HG03280 (cell line): ENCODE results near the gene NBPF3.
"Not testable (repeated sequence)": the region's sequence is repeated elsewhere in the genome, so short reads cannot be mapped to it uniquely, and the experiment has no call there.

ENCODE experiments used
- ATAC-seq: cut with Tn5 transposase; IDR thresholded peaks from one replicate; pipeline ENCODE4 v1.9.1; 2021; ENCODE audit warnings: mild to moderate bottlenecking, moderate library complexity; ENCODE audit not compliant: unreplicated experiment

The NBPF3 gene

DNA sequence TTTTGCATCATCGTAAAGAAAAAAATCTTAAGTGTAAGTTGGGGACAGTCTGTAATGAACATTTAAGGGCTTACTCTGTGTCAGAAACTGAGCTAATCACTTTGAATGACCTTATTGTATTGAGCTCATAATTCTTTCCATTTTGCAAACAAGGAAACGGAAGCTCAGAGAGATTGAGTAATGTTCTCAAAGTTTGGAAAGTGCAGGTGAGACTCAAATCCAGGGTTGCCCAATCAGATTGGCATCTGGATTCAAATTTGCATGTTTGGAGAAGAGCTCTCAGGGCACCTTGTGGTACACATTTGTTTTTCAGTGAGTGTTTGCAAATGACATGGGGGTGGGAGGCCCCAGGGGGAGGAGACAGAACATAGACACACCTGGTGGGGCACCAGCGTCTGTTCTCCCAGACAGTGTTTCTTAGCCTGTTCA, 77.2 kb downstream of the NBPF3 start:
- no peak for ATAC-seq

DNA sequence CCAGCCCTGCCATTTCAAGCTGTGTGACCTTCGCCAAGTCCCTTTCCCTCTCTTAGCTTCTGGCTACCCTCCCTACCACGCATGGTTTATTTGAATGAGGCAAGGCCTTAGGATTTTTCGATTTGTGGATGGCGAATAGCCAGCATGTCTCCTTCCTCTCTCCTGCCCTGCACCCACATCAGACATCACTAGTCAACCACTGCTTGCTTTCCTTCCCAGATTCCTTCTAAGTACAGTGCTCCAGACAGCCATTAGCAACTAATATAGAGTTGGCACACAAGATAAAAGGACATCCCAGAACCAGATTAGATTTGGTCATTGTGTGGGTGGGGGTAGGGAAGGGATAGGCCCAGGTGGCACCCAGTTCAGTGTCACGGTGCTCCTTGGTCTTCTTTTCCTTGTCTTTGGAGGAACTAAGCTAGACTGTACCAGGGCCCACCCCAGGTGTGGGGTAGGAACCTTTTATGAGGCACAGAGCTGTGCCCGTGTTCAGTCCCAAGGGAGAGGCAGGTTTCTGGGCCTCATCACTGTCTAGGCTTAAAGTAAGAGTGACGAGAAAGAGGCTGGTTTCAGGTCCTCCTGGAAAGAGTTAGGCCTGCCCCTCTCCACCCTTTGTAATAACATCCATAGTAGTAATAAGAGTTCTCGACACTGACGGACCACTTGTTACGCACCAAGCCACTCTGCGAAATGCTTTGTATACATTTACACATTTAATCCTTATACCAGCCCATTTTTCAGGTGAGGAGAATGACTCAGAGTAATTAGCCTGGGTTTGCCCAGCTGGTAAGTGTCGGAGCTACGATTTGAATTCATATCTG, 77.9 kb downstream of the NBPF3 start:
- no peak for ATAC-seq

DNA sequence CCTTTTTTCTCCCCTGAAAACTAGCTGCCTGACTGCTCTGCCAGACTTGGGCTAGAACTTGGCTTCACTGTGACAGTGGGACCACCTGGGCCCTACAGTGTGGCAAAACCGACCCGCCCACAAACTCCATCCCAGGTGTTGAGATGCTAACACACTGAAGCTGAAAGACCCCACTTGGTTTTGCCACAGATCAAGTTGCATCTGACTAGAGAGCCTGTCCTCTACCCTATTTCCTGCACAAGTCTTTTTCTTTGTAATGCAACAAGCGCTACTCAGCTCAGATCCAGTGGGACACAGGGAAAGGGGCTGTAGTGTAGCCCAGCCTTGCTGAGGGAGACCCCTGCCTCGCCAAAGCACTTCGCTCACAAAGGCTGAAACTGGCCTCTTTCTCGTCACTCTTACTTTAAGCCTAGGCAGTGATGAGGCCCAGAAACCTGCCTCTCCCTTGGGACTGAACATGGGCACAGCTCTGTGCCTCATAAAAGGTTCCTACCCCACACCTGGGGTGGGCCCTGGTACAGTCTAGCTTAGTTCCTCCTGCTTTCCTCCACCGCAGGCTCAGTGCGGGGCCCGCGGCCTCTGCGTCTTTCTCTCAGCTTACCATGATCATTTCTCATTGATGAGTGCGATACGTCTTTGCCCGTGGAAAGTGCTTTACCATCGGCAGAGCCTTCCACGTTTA, 79.0 kb downstream of the NBPF3 start:
- ATAC-seq: no peak

DNA sequence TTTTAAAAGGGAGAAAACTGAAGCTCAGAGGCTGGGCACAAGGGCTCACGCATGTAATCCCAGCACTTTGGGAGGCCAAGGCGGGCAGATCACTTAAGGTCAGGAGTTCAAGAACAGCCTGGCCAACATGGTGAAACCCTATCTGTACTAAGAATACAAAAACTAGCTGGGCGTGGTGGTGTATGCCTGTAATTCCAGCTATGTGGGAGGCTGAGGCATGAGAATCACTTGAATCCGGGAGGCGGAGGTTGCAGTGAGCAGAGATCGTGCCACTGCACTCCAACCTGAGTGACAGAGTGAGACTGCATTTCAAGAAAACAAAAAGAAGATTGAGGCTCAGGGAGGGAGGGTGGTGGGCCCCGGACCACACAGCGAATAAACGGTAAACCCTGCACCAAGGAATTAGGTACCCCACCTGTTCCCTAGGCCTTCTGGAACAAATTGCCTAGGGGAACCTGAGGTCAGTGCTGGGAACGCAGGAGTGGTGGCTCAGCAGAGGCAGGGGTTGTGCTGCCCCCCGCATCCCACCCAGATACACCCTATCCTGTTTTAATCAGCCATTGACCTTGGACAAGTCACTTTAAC, 79.6 kb downstream of the NBPF3 start:
- not testable (repeated sequence) for ATAC-seq

DNA sequence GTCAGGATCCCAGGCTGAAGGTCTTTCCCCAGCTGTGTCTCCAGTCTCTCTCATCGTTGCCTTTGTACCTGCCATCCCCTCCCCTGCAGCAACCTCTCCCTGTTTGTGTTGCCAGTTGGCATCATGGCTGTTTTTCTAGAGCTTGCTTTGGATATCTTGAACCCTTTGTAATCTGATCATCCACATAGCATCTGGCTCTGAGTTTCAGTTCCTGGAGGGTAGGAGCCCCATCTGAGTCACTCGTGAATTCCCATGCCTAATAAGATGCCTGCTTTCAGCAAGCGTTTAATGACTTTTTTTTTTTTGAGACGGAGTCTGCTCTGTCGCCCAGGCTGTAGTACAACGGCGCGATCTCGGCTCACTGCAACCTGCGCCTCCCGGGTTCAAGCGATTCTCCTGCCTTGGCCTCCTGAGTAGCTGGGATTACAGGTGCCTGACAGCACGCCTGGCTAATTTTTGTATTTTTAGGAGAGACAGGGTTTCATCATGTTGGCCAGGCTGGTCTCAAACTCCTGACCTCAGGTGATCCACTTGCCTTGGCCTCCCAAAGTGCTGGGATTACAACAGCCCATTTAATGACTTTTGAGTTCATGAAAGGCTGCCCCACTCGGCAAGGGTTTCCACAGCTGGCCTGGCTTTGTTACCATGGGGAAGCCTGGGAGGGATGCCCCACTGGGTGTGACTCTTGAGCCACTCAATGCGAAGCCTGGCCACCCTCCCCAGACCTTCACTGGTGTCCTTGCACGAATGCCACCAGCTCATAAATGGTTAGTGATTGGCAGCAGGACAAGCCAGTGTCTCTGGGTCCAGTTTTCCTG, 81.2 kb downstream of the NBPF3 start:
- ATAC-seq: no peak

DNA sequence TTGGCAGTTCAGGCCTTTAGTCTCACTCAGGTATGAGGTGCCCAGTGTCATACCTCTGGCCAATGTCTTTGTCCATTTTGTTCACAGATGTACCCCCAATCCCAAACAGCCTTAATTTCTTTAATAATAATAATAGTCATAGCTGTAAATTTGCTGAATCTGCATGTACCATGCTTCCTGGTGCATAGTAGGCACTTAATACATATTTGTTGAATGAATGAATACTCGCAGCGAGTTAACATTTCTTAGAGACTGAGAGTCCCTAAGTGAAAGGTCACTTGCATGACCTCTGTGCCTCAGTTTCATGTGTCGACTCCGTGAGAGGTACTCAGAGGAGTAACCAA, 81.8 kb downstream of the NBPF3 start:
- ATAC-seq: no peak

DNA sequence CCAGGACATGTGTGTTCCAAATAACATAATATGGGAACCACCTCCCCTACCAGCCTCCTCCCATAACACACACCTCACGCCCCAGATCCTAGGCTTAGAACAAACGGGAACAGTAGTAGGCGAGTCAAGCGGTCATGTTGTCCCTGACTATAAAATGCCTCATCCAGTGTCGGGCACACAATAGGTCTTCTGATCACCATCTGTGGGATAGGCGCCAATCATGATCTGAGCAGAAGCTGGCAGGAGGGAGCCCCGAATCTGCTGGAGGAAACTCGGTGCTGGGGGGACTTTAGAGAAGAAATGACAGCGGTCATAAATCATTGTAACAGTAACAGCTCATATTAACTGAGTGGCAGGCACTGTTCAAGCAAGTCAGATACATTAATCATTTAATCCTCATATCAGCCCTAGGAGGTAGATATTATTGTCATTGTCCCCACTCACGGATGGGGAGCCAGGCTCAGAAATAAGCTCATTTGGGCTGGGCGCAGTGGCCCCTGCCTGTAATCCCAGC, 82.6 kb downstream of the NBPF3 start:
- ATAC-seq: no peak

DNA sequence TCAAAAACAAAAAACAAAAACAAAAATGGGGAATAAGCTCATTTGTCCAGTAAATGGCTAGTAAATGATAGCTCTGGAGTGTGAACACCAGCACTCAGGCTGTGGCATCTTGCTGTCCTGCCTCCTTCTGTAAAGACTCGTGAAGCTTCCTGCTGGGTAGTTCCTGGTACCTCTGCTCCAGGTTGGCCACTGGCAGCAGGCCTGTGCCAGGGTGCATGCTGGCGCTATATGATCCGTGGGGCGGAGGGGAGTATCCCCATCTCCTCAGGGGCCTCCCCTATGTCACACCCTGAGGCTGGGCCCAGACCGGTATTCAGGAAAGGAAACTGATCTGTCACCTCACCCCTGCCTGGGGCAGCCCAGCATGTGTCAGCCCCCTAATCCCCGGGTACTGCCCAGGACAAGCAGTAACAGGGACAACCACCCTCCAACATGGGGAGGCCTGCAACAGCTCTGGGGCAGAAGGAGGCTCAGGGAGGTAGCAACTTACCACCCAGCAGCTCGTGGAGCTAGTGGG, 83.4 kb downstream of the NBPF3 start:
- no peak for ATAC-seq

DNA sequence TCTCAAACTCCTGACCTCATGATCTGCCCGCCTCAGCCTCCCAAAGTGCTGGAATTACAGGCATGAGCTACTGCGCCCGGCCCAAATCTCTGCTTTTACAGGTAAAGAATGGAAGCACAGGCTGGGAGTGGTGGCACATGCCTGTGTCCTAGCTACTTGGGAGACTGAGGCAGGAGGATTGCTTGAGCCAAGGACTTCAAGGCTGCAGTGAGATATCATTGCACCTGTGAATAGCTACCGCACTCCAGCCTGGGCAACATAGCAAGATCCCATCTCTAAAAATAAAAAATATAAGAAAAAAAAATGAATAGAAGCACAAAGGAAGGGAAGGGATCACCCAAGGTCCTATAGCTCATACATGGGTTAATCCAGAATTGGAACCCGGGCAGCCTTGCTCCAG, 84.3 kb downstream of the NBPF3 start:
- ATAC-seq: no peak

DNA sequence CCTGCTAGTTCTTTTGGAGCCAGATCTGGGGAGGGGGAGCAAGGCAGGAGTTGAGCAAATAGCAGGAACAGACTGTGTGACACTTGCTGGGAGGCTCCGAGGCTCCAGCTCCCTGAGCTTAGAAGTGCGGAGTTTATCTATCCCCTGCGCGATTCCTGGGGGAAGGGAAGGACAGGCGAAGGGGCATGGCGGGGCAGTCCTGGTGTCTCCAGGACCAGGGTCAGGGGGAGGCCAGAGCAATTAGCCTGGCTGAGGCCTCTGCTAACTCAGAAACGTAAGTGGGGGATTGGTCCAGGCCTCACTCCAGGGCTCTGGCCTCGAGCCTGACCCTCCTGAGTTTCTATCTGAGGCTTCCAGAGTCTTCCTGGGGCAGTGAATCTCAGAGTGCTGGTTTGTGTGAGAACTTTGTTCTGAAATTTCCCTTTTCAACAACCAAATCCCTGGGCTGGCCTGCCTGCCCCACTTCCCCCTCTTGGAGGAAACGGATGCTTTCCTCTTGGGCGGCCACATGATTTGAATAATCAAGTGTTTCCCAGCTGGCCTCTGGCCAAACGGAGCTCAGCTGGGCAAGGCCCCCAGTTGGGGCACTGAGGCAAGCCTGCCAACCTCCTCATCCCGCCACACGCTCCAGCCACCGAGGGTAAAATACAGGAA, 84.9 kb downstream of the NBPF3 start:
- ATAC-seq: no peak

DNA sequence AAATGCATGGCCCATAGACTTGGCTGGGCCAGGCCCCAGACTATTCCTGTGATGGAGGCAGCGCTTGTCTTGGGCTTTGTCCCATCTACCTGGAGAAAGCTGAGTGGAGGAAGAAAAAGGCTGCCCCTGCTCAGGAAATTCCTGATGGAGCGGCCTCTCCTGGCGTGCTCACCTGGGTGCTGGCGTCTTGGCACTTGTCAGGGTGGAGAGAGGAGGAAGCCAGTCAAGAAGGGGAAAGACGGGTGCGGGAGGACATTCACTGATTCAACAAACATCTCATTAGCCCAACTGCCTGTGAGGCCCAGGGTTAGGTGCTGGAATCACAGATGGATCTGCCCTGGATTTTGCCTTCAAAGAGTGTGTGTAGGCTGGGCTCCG, 85.4 kb downstream of the NBPF3 start:
- no peak for ATAC-seq

DNA sequence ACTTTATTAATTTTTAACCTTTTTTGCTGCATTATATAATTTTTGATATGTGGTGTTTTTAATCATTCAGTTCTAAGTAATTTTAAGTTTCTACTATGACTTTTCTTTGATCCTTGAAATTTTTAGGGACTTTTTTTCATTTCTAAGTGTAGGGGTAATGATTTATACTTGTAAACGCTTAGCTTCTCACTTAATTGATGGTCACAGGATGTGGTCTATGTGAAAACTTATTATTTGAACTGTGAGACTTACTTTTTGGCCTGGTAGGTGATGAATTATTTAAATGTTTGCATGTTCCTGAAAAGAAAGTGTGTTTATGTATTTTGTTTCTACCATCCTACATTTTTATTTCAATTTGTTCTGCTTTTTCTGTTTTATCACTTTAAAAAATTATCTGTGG, 86.5 kb downstream of the NBPF3 start:
- ATAC-seq: no peak

DNA sequence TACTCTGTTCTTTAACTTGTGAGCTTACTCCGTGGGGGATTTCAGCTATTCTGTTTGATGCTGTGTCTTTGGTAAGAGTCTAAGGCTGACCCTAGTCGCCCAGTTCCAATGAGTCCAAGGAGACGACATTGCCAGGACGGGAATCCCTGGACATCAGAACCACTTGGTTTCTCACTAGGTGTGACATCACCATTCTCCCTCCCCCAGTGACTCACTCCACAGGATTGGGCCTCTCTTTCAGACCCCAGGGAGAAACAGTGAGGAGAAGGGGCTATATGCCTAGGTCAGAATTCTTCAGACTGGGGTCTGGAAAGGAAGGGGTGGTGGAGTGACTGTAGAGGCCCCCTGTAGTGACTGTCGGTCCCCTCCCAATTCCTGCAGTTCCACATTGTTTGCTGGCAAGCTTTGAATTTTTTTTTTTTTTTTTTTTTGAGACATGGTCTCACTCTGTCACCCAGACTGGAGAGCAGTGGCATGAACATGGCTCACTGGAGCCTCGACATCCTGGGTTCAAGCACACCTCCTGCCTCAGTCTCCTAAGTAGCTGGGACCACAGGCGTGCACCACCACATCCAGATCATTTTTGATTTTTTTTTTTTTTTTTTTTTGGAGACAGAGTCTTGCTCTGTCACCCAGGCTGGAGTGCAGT, 90.6 kb downstream of the NBPF3 start:
- ATAC-seq: no peak

DNA sequence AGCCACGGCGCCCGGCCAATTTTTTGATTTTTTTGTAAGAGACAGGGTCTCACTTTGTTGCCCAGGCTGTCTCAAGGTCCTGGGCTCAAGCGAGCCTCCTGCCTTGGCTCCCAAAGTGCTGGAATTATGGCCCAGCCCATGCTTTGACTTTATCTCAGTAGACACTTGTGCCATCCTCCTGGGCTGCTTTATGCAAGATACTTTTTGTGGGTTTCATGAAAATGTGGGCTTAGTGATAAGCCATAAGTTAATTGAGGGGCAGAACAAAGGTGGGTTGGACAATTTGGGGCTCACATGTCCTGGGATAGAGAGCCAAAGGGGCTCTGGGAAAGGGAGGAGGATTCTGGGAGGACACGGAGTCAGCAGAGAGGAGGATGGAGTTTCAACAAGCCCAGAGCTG, 91.3 kb downstream of the NBPF3 start:
- ATAC-seq: no peak

DNA sequence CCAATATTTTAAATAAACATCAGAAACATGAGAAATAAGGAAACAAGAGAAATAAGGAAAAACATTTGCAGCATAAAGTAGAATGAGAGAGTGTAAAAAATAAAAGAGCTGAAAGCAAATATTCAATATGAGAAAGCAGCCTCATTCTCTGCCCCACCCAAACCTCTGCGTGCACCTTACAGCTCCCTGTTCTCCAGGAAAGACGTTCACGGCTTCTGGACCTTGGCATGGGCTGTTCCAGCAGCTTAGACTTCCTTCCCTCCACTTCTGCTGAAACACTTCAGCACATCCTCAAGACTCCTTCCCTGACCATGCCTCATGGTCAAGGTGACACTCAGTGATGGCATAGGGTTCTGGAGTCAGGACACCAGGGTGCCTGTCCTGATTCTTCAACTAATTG, 92.6 kb downstream of the NBPF3 start:
- ATAC-seq: no peak

DNA sequence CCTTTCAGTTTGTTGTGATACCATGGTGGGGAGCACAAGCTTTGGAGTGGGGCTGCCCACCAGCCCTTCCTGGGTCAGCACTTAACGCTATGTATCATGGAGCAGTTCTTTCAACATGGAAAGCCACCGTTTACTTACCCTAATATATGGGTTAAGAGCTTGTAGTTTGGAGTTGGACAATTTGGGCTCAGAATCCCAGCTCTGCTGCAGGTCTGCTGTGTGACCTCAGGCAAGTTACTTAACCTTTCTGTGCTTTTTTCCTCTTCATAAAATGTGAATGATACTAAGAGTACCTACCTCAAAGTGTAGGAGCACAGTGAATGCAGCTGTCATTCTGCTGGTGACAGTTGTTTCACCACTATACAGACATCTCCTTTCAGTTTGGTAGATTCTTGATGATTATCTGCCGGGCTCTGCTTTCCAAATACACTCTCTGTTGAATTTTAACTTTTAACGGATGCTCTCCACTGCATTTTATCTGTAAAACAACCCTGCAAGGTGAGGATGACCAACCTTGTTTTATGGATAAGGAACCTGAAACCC, 93.1 kb downstream of the NBPF3 start:
- ATAC-seq: no peak

DNA sequence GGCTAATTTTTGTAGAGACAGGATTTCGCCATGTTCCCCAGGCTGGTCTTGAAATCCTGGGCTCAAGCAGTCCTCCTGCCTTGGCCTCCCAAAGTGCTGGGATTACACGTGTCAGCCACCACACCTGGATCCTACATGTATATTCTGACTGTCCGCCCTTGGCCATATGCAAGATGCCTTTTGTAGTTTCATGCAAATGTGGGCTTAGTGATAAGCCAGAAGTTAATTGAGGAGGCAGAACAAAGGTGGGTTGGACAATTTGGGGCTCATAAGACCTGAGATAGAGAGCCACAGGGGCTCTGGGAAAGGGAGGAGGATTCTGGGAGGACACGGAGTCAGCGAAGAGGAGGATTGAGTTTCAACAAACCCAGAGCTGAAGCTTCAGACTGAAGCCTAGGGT, 94.2 kb downstream of the NBPF3 start:
- ATAC-seq: no peak
